CD4-positive, alpha-beta T cell treated with Interleukin-6 at 100 ng/mL for 8 hours (primary cell): ENCODE measurements around the gene TTC33.
A peak's percentile ranks its signal among the peaks of the same experiment; 100 is the strongest.

Experiments used
- DNase-seq: peaks from one replicate; pipeline ENCODE4 v3.0.0-alpha.2; 2020; ENCODE audit warnings: mixed read lengths, low spot score

TTC33 gene

DNA sequence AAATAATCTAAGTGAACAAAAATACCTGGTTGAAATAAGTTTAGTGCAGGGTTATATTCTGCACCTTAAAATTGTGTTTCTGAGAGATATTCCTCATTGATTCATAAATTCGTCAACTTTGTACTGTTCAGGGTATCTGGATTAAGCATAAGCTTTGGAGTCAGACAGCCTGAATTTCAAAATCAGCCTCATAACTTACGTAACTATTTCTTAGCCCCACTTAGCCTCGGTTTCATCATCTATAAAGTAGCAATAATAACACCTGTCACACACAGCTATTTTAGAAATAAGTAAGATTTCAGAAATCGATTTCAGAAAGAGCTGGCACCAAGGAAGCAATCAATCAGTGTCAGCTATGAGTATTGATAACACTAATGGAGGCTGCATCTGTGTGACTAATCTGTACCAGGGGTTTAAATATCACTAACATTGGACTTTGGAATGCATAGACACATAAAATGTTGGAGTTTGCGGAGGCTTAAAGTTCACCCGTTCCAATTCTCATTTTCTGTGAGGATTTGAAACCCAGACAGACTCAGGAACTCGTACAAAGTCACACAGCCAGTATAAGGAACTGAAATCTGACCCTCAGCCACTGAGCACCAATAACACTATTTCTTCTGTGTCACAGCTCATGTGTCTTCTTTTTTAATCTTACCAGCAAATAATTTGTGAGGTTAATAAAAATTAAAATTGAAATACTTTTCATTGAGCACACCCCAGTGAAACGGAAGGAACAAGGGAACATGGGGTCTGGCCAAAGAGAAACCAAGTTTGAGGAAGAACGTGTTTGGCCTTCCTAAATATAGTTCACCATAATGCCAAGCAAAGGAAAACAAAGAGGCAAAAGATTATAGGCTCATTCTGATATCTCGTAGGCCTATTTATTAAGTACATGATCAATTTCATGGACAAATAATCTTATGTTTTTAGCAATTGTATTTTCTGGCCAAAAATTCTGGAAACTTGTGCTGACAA lies 270.5 kb downstream of the TTC33 start:
- no peak for DNase-seq

GRCh38 chr5:40484495-40484894 lies 271.3 kb downstream of the TTC33 start:
- no peak for DNase-seq

DNA sequence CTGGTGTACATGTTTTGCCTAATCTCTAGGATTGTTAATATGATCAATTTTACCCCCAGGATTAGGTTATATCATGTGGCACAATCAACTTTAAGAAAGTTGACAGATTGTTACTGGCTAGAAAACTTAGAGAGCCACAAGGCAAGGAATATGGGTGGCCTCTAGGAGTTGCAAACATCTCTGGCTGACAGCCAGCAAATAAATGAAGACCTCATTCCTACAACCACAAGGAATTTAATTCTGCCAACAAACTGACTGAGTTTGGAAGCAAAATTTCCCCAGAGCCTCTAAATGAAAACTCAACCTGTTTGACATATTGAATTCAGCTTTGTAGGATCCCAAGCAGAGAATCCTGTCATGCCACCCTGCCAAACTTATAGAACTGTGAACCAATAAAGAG lies 272.4 kb downstream of the TTC33 start:
- no peak for DNase-seq

GRCh38 chr5:40481241-40481640 lies 274.5 kb downstream of the TTC33 start:
- no peak for DNase-seq

DNA sequence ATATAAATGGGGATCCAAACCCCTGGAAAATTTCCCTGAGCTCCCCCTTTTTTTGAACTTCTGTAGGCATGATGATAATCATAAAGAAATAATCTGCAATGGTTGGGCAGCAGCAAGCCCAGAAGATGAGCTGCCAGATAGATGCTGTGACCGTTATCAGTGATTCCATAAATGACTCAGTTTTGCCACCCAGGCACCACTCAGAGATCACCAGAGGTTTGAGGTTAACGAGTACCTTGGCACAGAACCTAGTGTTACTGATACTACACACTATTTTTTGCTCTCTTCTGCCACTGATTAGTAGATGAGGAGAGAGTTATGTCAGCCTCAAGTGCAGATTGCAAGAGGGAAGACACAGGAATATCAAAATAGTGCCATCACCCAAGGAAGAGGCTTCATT lies 275.4 kb downstream of the TTC33 start:
- peak; percentile 12 for DNase-seq

- no peak for DNase-seq
Observed at GRCh38 chr5:40479939-40480338, 275.8 kb downstream of the TTC33 start.

DNA sequence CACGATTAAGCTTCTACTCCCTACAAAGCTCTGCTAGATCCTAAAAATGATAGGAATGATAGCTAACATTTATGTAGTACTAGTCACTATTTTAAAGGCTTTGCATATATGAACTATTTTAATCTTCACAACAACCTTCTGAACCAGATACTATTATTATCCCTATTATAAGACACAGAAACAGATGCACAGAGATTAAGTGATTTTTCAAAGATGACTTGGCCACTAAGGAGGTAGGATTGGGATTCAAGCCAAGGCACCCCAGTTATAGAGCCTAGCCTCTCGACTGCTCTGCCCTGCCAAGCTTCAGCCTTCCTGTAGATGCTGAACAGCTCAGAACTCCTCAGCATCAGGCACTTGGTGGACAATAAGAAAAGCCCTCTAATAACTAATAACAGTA lies 277.0 kb downstream of the TTC33 start:
- no peak for DNase-seq

GRCh38 chr5:40477856-40478546 lies 277.8 kb downstream of the TTC33 start:
- DNase-seq = no peak

GRCh38 chr5:40475561-40475960 lies 280.2 kb downstream of the TTC33 start:
- no peak for DNase-seq

- no peak for DNase-seq
Observed at GRCh38 chr5:40474250-40474649, 281.5 kb downstream of the TTC33 start.

DNA sequence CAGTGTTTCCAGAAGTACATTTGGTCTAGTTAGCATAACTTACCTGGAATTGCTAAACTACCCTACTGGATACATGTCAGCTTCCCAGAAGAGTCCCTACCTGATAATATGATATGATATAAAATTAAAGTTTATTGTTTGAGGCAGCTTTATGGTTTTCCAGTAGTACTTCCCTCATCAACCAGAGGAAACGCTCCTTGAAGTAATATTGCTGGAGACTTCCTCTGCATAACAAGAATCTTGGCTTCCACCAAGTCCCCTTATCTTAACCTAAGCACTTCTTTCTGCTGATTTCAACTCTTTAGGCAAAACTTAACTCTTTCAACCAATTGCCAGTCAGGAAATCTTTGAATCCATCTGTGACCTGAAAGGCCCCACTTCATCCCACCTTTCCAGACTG lies 290.3 kb downstream of the TTC33 start:
- DNase-seq = no peak

GRCh38 chr5:40464511-40464910 lies 291.2 kb downstream of the TTC33 start:
- DNase-seq = no peak
